H1 (cell line): Measurements from ENCODE around the gene ULBP1. TPM values are rescaled to one million over a fixed set of nuclear protein-coding genes. Genes with fewer than 3 reads are reported as not detected.

Experiments
- CTCF ChIP-seq, 3 experiments: IDR thresholded peaks; 1 replicate in 2 of 3; 2 replicates in 1 of 3; pipeline versions ENCODE4 v1.5.1 to v1.6.1; 2011; ENCODE audit warnings: low read length in 3 of 3, mild to moderate bottlenecking in 3 of 3, inconsistent platforms in 2 of 3, low read depth in 1 of 3, moderate library complexity in 1 of 3; ENCODE audit not compliant: insufficient read depth in 1 of 3; ENCODE audit errors: control extremely low read depth in 1 of 3
- POLR2AphosphoS5 ChIP-seq: IDR thresholded peaks from 2 replicates; pipeline ENCODE4 v1.6.1; 2011; ENCODE audit warnings: low read depth, low read length
- TCF12 ChIP-seq: IDR thresholded peaks from 2 replicates; pipeline ENCODE4 v1.6.1; 2011; ENCODE audit warnings: low read depth, mild to moderate bottlenecking, low read length
- polyA plus RNA-seq, 7 experiments: library from polyadenylated mRNA; depleted of rRNA in 3 of 7; stranded (reverse) in 5 of 7; unstranded in 2 of 7; fragments of >200 nt in 5 of 7; fragments of 200-250 nt in 2 of 7; gene quantifications; 1 replicate in 5 of 7; 2 replicates in 1 of 7; 4 replicates in 1 of 7; pipeline versions ENCODE4 v1.2.1 to v1.2.3, GENCODE V29; 2011 to 2013; ENCODE audit warnings: missing spikeins in 2 of 7, mixed read lengths in 2 of 7
- total RNA-seq: library from RNA; stranded (reverse); fragmentation: NEBNext Ultra II Directional; extraction: Animal tissue kit (Norgen Biotek cat#: 25700); gene quantifications from 2 replicates; pipeline ENCODE4 v1.2.1, GENCODE V29; 2021
- TF ChIP-seq, protein P1 (sequence below): fragments of 300-600 bp; sonication (generic); IDR thresholded peaks from 2 replicates; pipeline ENCODE4 v1.7.1; 2012; ENCODE audit warnings: low read length, moderate library complexity, mild to moderate bottlenecking, inconsistent platforms; ENCODE audit not compliant: insufficient replicate concordance
- TF ChIP-seq, protein P2 (sequence below): IDR thresholded peaks from 2 replicates; pipeline ENCODE4 v1.6.1; 2012; ENCODE audit warnings: inconsistent platforms

The ULBP1 gene
- total and polyA plus RNA-seq, 2 of the 8 experiments (the other 6 are each of a cell fraction or from before 2014, with no cell fraction given): 0.32 to 0.60 TPM

DNA sequence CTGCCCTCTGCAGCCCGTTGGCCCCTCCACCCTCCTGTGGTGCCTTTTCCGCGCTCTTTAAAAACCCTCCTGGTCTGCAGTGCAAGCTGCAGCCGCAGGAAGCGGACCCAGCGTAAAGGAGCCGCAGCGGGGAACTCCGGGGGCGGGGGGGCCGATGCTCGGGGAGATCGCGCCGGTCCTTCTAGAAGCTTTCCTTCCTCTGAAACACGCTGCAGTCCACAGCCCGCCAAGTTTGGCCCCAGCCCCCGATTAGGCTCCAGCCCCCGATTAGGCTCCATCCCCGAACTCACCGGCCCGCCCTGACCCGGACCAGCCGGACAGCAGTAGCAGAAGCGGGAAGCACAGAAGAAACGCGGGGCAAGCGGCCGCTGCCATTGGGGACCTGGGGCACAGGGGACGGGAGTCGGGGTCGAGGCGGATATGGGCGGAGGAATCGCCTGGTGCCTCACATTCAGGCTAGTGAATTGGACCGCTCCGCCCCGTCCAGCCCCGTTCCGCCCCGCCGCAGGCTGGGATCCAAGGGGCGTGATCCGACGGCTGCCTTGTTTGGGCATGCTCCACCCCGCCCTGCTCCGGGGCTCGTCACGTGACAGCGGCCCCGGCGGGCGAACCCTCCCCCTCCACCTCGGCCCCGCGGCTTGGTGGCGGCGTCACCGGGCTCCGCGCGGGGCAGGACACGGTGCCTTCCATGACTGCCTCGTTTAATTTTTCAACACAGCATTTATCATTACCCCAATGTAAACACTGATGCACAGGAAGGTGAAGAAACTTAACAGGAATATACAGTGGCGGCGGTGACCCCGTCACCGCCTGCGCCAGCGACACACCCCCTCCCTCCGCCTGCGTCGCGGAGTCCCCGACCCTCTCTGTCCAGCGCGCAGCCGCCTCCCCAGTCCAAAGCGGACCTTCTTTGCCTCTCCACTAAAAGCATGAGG lies 41.3 kb downstream of the ULBP1 start (continued):
- TF ChIP-seq CTCF (IDR thresholded peaks at IDR 0.05; ENCODE audit: control extremely low read depth in 1 of 3, insufficient read depth in 1 of 3, low read depth in 1 of 3, low read length in 3 of 3): 0 out of 4 replicates have a peak, but pooled peaks of 1 of the 3 experiments have one; percentile 4
- no peak for TF ChIP-seq TCF12
- TF ChIP-seq, protein P1, sequence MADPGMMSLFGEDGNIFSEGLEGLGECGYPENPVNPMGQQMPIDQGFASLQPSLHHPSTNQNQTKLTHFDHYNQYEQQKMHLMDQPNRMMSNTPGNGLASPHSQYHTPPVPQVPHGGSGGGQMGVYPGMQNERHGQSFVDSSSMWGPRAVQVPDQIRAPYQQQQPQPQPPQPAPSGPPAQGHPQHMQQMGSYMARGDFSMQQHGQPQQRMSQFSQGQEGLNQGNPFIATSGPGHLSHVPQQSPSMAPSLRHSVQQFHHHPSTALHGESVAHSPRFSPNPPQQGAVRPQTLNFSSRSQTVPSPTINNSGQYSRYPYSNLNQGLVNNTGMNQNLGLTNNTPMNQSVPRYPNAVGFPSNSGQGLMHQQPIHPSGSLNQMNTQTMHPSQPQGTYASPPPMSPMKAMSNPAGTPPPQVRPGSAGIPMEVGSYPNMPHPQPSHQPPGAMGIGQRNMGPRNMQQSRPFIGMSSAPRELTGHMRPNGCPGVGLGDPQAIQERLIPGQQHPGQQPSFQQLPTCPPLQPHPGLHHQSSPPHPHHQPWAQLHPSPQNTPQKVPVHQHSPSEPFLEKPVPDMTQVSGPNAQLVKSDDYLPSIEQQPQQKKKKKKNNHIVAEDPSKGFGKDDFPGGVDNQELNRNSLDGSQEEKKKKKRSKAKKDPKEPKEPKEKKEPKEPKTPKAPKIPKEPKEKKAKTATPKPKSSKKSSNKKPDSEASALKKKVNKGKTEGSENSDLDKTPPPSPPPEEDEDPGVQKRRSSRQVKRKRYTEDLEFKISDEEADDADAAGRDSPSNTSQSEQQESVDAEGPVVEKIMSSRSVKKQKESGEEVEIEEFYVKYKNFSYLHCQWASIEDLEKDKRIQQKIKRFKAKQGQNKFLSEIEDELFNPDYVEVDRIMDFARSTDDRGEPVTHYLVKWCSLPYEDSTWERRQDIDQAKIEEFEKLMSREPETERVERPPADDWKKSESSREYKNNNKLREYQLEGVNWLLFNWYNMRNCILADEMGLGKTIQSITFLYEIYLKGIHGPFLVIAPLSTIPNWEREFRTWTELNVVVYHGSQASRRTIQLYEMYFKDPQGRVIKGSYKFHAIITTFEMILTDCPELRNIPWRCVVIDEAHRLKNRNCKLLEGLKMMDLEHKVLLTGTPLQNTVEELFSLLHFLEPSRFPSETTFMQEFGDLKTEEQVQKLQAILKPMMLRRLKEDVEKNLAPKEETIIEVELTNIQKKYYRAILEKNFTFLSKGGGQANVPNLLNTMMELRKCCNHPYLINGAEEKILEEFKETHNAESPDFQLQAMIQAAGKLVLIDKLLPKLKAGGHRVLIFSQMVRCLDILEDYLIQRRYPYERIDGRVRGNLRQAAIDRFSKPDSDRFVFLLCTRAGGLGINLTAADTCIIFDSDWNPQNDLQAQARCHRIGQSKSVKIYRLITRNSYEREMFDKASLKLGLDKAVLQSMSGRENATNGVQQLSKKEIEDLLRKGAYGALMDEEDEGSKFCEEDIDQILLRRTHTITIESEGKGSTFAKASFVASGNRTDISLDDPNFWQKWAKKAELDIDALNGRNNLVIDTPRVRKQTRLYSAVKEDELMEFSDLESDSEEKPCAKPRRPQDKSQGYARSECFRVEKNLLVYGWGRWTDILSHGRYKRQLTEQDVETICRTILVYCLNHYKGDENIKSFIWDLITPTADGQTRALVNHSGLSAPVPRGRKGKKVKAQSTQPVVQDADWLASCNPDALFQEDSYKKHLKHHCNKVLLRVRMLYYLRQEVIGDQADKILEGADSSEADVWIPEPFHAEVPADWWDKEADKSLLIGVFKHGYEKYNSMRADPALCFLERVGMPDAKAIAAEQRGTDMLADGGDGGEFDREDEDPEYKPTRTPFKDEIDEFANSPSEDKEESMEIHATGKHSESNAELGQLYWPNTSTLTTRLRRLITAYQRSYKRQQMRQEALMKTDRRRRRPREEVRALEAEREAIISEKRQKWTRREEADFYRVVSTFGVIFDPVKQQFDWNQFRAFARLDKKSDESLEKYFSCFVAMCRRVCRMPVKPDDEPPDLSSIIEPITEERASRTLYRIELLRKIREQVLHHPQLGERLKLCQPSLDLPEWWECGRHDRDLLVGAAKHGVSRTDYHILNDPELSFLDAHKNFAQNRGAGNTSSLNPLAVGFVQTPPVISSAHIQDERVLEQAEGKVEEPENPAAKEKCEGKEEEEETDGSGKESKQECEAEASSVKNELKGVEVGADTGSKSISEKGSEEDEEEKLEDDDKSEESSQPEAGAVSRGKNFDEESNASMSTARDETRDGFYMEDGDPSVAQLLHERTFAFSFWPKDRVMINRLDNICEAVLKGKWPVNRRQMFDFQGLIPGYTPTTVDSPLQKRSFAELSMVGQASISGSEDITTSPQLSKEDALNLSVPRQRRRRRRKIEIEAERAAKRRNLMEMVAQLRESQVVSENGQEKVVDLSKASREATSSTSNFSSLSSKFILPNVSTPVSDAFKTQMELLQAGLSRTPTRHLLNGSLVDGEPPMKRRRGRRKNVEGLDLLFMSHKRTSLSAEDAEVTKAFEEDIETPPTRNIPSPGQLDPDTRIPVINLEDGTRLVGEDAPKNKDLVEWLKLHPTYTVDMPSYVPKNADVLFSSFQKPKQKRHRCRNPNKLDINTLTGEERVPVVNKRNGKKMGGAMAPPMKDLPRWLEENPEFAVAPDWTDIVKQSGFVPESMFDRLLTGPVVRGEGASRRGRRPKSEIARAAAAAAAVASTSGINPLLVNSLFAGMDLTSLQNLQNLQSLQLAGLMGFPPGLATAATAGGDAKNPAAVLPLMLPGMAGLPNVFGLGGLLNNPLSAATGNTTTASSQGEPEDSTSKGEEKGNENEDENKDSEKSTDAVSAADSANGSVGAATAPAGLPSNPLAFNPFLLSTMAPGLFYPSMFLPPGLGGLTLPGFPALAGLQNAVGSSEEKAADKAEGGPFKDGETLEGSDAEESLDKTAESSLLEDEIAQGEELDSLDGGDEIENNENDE: no peak
- no peak for TF ChIP-seq POLR2AphosphoS5
- TF ChIP-seq, protein P2, sequence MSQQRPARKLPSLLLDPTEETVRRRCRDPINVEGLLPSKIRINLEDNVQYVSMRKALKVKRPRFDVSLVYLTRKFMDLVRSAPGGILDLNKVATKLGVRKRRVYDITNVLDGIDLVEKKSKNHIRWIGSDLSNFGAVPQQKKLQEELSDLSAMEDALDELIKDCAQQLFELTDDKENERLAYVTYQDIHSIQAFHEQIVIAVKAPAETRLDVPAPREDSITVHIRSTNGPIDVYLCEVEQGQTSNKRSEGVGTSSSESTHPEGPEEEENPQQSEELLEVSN: peak; percentile 32; the same call in 1 of the 2 replicates
